ENCODE data around the gene KLRF2. TPM values are rescaled to one million over a fixed set of nuclear protein-coding genes. Genes with fewer than 3 reads are reported as not detected.
A peak's percentile ranks its signal among the peaks of the same experiment; 100 is the strongest.
"Not testable (repeated sequence)": the region's sequence is repeated elsewhere in the genome, so short reads cannot be mapped to it uniquely, and the experiment has no call there.

KLRF2 gene
- total RNA-seq, 2 experiments from 2014 or later, result not detected

DNA sequence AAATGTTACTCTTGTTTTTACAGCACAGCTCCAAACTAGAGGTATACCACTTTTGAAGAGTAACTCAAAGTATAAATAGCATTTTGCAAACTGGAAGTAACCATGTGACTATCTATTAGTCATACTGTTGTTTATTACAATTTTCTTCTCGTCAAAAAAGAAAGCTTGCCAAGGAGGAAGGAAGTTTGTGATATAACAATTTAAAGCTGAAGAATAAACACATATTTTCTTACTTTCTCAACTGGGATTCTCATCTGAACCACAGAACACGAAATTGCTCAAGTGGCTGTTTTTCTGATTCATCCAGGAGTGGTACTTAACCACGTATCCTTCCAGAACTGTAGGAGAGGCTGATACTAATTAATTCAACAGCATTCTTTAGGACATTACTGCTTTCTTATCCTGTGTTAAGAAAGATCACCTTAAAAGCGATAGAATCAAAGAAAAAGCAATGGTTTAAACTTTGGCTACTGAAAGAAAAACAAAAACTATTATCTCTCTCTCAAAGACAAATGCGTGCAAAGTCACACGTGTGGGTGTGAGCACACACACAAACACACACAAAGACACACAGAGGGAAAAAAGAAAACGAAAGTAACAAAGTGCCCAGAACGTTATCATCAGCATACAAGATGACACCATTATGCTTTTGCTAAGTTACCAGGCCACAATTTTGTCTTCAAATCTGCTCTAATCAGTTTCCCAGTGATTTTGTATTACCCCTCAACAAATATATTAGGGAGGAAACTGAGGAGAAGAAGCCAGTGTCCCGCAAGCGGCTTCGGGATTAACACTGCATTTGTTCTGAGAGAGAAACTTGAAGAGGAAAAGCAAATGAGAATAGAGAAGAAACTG lies 11.8 kb upstream of the KLRF2 start, which contains the start of gene CLEC2B:
TSS of gene CLEC2B (minus strand) at position 48 of the 855 bp plus-strand sequence.
- H3K4me3 Mint-ChIP-seq, result peak within 1 kb of the TSS; percentile 85
- H3K36me3 Mint-ChIP-seq (ENCODE audit: low read depth), result peaks cover 22% of the 10 kb centered on the region
- DNase-seq, result peak; percentile 70
- no peaks in the 10 kb centered on the region for H3K27me3 Mint-ChIP-seq
- ATAC-seq, result peak; percentile 68
- peaks cover 23% of the 10 kb centered on the region for H3K4me1 Mint-ChIP-seq (ENCODE audit: low read depth)
- CTCF ChIA-PET, result interaction anchor here (0.9 to 3.6 kb wide), 8 partner anchors 55 to 126 kb away, joined by 3 to 21 read pairs (median 5); no protein-coding TSS in a partner anchor
- peak within 1 kb of the TSS; percentile 89 for H3K27ac Mint-ChIP-seq
- intact Hi-C loops (cut with micrococcal nuclease), result loop anchor here (5.0 kb wide), 3 partner anchors 57 to 72 kb away; no protein-coding TSS in a partner anchor
- no peaks in the 10 kb centered on the region for H3K9me3 Mint-ChIP-seq
- TF ChIP-seq, protein P1, sequence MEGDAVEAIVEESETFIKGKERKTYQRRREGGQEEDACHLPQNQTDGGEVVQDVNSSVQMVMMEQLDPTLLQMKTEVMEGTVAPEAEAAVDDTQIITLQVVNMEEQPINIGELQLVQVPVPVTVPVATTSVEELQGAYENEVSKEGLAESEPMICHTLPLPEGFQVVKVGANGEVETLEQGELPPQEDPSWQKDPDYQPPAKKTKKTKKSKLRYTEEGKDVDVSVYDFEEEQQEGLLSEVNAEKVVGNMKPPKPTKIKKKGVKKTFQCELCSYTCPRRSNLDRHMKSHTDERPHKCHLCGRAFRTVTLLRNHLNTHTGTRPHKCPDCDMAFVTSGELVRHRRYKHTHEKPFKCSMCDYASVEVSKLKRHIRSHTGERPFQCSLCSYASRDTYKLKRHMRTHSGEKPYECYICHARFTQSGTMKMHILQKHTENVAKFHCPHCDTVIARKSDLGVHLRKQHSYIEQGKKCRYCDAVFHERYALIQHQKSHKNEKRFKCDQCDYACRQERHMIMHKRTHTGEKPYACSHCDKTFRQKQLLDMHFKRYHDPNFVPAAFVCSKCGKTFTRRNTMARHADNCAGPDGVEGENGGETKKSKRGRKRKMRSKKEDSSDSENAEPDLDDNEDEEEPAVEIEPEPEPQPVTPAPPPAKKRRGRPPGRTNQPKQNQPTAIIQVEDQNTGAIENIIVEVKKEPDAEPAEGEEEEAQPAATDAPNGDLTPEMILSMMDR (IDR thresholded peaks at IDR 0.05), result no peak
- POLR2A ChIA-PET, result interaction anchor here (0.7 to 7.6 kb wide), 11 partner anchors 26 to 685 kb away, joined by 3 to 292 read pairs (median 4); partner anchors contain the start of genes CD69 and CLEC2D

DNA sequence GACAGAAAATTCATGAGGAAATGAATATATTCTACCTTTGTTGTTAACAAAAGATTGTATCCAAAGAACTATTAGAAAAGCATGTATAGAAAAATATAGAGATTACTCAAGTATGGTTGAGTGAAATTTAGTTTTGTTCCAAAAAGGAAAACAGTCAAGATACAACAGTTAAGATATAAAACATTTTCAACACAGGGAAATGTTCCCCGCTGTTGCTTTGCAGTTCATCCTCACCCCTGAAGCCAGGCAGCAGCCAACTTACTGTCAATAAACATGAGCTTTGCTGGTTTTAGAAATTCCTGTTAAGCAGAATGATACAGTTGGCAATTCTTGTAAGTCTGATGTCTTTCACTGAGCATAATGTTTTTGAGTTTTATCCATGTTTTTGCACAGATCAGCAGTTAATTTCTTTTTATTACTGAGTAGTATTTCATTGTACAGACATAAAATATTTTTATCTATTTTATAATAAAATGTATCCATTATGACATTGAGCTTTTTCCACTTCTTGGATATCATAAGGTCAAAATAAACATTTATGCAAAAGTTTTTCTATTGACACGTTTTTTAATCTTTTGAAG lies 10.9 kb upstream of the KLRF2 start:
- ATAC-seq (no peak), DNase-seq (no peak)
- H3K27me3 Mint-ChIP-seq, result no peaks in the 10 kb centered on the region
- peaks cover 15% of the 10 kb centered on the region for H3K36me3 Mint-ChIP-seq (ENCODE audit: low read depth)
- H3K4me3 Mint-ChIP-seq, result peak overlapping the region; percentile 85
- CTCF ChIA-PET, result interaction anchor here (0.6 to 3.6 kb wide), 6 partner anchors 24 to 122 kb away, joined by 3 to 20 read pairs (median 3); no protein-coding TSS in a partner anchor
- TF ChIP-seq, protein P1 (IDR thresholded peaks at IDR 0.05), result no peak
- POLR2A ChIA-PET, result interaction anchor here (1.0 kb wide), 1 partner anchor 112 kb away, joined by 3 read pairs; no protein-coding TSS in a partner anchor
- H3K4me1 Mint-ChIP-seq (ENCODE audit: low read depth), result peaks cover 20% of the 10 kb centered on the region
- H3K9me3 Mint-ChIP-seq, result no peaks in the 10 kb centered on the region
- intact Hi-C loops (cut with micrococcal nuclease), result no loop called here
- peak overlapping the region; percentile 89 for H3K27ac Mint-ChIP-seq

DNA sequence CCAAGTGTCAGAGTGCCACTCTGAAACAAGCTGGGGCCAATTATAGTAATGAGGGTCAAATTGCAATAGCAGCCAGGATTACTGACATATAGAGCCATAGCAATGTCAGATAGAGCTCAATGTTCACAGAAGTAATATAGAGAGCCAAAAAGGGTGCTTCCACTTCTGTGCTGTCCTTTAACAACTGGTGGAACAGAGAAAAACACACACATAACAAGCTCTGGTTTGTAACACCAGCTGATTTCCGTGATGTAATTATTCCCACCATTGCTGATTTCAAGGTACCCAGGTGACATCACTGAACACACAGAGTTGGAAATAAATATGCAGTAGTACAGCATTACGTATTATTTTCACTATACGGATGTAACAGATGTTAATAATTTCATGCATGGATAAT lies 9.1 kb upstream of the KLRF2 start:
- Mint-ChIP-seq H3K4me3 (no peak overlapping the region), H3K27ac (no peak overlapping the region), H3K36me3 (ENCODE audit: low read depth) (peaks cover 4% of the 10 kb centered on the region), H3K9me3 (no peaks in the 10 kb centered on the region), H3K4me1 (ENCODE audit: low read depth) (peaks cover 20% of the 10 kb centered on the region), H3K27me3 (no peaks in the 10 kb centered on the region)
- ATAC-seq (peak; percentile 23), DNase-seq (no peak)
- TF ChIP-seq, protein P1 (IDR thresholded peaks at IDR 0.05), result no peak
- ChIA-PET CTCF (interaction anchor here (0.6 to 3.6 kb wide), 11 partner anchors 33 to 268 kb away, joined by 3 to 20 read pairs (median 6); no protein-coding TSS in a partner anchor), POLR2A (interaction anchor here (0.8 to 1.4 kb wide), 5 partner anchors 16 to 224 kb away, joined by 3 to 4 read pairs (median 3); no protein-coding TSS in a partner anchor)
- intact Hi-C loops (cut with micrococcal nuclease), result no loop called here

DNA sequence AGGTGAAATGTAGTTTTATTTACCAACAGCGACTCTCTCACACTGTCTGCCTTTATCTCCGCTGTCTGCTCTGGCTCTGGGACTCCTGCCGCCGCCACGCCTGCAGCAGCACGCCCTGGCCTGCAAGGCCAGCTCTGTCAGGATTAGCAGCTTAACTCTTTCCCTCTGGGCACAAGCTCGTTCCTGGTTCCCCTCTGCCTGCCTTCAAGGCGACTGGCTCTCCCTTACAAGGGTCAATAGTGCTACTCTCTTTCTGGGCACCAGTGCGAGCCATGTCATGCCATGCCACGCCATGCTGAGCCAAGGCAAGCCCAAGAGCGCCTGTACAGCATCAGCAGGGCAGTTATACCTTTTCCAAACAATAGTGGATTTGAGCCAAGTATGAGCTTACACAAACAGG lies 8.5 kb upstream of the KLRF2 start:
- Mint-ChIP-seq H3K9me3 (no peaks in the 10 kb centered on the region), H3K4me1 (ENCODE audit: low read depth) (peaks cover 20% of the 10 kb centered on the region), H3K36me3 (ENCODE audit: low read depth) (peaks cover 1% of the 10 kb centered on the region), H3K27ac (no peak overlapping the region), H3K4me3 (no peak overlapping the region), H3K27me3 (no peaks in the 10 kb centered on the region)
- CTCF ChIA-PET, result interaction anchor here (0.7 to 3.6 kb wide), 9 partner anchors 18 to 239 kb away, joined by 3 to 20 read pairs (median 7); no protein-coding TSS in a partner anchor
- POLR2A ChIA-PET, result interaction anchor here (1.3 to 1.4 kb wide), 4 partner anchors 15 to 118 kb away, joined by 3 to 4 read pairs (median 4); no protein-coding TSS in a partner anchor
- ATAC-seq (no peak), DNase-seq (no peak)
- intact Hi-C loops (cut with micrococcal nuclease), result no loop called here
- TF ChIP-seq, protein P1 (IDR thresholded peaks at IDR 0.05), result no peak

DNA sequence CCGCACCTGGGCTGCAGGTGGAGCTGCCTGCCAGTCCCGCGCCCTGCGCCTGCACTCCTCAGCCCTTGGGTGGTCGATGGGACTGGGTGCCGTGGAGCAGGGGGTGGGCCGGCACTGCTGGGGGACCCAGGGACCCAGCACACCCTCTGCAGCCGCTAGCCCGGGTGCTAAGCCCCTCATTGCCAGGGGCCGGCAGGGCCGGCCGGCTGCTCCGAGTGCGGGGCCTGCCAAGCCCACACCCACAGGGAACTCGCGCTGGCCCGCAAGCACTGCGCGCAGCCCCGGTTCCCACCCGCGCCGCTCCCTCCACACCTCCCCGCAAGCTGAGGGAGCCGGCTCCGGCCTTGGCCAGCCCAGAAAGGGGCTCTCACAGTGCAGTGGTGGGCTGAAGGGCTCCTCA lies 5.2 kb upstream of the KLRF2 start:
- H3K9me3 Mint-ChIP-seq; H3K4me3 Mint-ChIP-seq; DNase-seq; H3K36me3 Mint-ChIP-seq (ENCODE audit: low read depth); ATAC-seq; POLR2A ChIA-PET; H3K27ac Mint-ChIP-seq; intact Hi-C loops (cut with micrococcal nuclease); H3K27me3 Mint-ChIP-seq: not testable (repeated sequence)
- CTCF ChIA-PET, result interaction anchor here (1.5 kb wide), 1 partner anchor 13 kb away, joined by 3 read pairs; no protein-coding TSS in a partner anchor
- peaks cover 23% of the 10 kb centered on the region for H3K4me1 Mint-ChIP-seq (ENCODE audit: low read depth)
